Left ventricle myocardium inferior (tissue), 1 donor: ENCODE measurements around the gene APPBP2. TPM values are rescaled to one million over a fixed set of nuclear protein-coding genes. Genes with fewer than 3 reads are reported as not detected.
"Not testable (repeated sequence)": the region's sequence is repeated elsewhere in the genome, so short reads cannot be mapped to it uniquely, and the experiment has no call there.

Source experiments
- DNase-seq: peaks from one replicate; pipeline ENCODE4 v3.0.0-alpha.2; 2020
- H3K27ac ChIP-seq: fragments of 200-600 bp; replicated peaks from 2 replicates; pipeline ENCODE4 v1.8.0; 2021
- H3K27me3 ChIP-seq: fragments of 200-600 bp; 2 replicates; pipeline ENCODE4 v1.8.0; 2021; ENCODE audit warnings: low read depth
- H3K36me3 ChIP-seq: fragments of 200-600 bp; 2 replicates; pipeline ENCODE4 v1.8.0; 2021
- H3K4me1 ChIP-seq: fragments of 200-600 bp; 2 replicates; pipeline ENCODE4 v1.8.0; 2021
- H3K4me3 ChIP-seq: fragments of 200-600 bp; 2 replicates; pipeline ENCODE4 v1.8.0; 2021; ENCODE audit warnings: mild to moderate bottlenecking, moderate library complexity
- H3K9me3 ChIP-seq: fragments of 200-600 bp; replicated peaks from 2 replicates; pipeline ENCODE4 v1.8.0; 2021
- CTCF ChIP-seq: fragments of 200-600 bp; IDR thresholded peaks from 2 replicates; pipeline ENCODE4 v1.8.0; 2021; ENCODE audit warnings: antibody characterized with exemption, mild to moderate bottlenecking, borderline replicate concordance
- intact Hi-C: fragments of 100-400 bp; cut with micrococcal nuclease; formaldehyde crosslinking; loops from one replicate; pipeline ENCODE4 v1.11.0; 2022
- total RNA-seq: library from RNA; stranded (reverse); fragmentation: NEBNext Ultra II Directional; extraction: Animal tissue kit (Norgen Biotek cat#: 25700); gene quantifications from one replicate; pipeline ENCODE4 v1.2.1, GENCODE V29; 2021
- donor health status: DM: no; HTN: yes; CAD: no; lungs with severe emphysema.

The APPBP2 gene
- total RNA-seq, 1 donor from 2014 or later = 16.6 TPM

GRCh38 chr17:60524463-60525327 lies 1.3 kb downstream of the APPBP2 start:
- intact Hi-C loops = no loop called here
- peak overlapping the region; percentile 99 for H3K27ac ChIP-seq
- no peaks in the 10 kb centered on the region for H3K27me3 ChIP-seq
- no peak for TF ChIP-seq CTCF
- H3K36me3 ChIP-seq = peaks cover 8% of the 10 kb centered on the region
- peaks cover 64% of the 10 kb centered on the region for H3K4me1 ChIP-seq
- H3K4me3 ChIP-seq = peak overlapping the region; percentile 95
- no peaks in the 10 kb centered on the region for H3K9me3 ChIP-seq
- DNase-seq = no peak

GRCh38 chr17:60523822-60524221 lies 2.2 kb downstream of the APPBP2 start:
- TF ChIP-seq CTCF = no peak
- intact Hi-C loops = no loop called here
- Histone ChIP-seq H3K4me1 (peaks cover 68% of the 10 kb centered on the region), H3K9me3 (no peaks in the 10 kb centered on the region), H3K36me3 (peaks cover 16% of the 10 kb centered on the region), H3K27ac (peak overlapping the region; percentile 99), H3K4me3 (peak overlapping the region; percentile 95), H3K27me3 (no peaks in the 10 kb centered on the region)
- no peak for DNase-seq

- H3K27ac ChIP-seq = no peak overlapping the region
Observed at GRCh38 chr17:60522889-60523626, 3.0 kb downstream of the APPBP2 start.

GRCh38 chr17:60519795-60520194 lies 6.2 kb downstream of the APPBP2 start:
- Histone ChIP-seq H3K27ac (no peak overlapping the region), H3K4me1 (peaks cover 65% of the 10 kb centered on the region), H3K27me3 (no peaks in the 10 kb centered on the region), H3K36me3 (peaks cover 17% of the 10 kb centered on the region), H3K4me3 (no peak overlapping the region), H3K9me3 (no peaks in the 10 kb centered on the region)
- intact Hi-C loops = no loop called here
- TF ChIP-seq CTCF = no peak
- no peak for DNase-seq

More at GRCh38 chr17:60522889-60523626, 3.0 kb downstream of the APPBP2 start:
- intact Hi-C loops = no loop called here
- TF ChIP-seq CTCF = no peak
- Histone ChIP-seq H3K36me3 (peaks cover 17% of the 10 kb centered on the region), H3K4me3 (peak overlapping the region; percentile 95), H3K4me1 (peaks cover 74% of the 10 kb centered on the region), H3K27me3 (no peaks in the 10 kb centered on the region), H3K9me3 (no peaks in the 10 kb centered on the region)
- DNase-seq = no peak

- not testable (repeated sequence) for H3K4me3 ChIP-seq
Observed at GRCh38 chr17:60515683-60516082, 10.4 kb downstream of the APPBP2 start.

GRCh38 chr17:60515199-60515598 lies 10.8 kb downstream of the APPBP2 start:
- H3K27ac ChIP-seq, H3K4me3 ChIP-seq, DNase-seq, intact Hi-C loops, H3K9me3 ChIP-seq, H3K27me3 ChIP-seq: not testable (repeated sequence)
- Histone ChIP-seq H3K36me3 (peaks cover 27% of the 10 kb centered on the region), H3K4me1 (peaks cover 22% of the 10 kb centered on the region)

More at GRCh38 chr17:60515683-60516082, 10.4 kb downstream of the APPBP2 start:
- H3K27ac ChIP-seq, intact Hi-C loops, DNase-seq, H3K9me3 ChIP-seq, H3K27me3 ChIP-seq: not testable (repeated sequence)
- Histone ChIP-seq H3K4me1 (peaks cover 24% of the 10 kb centered on the region), H3K36me3 (peaks cover 29% of the 10 kb centered on the region)
